DMS153 treated with DMSO at 0.1 percent for 48 hours (cell line): ENCODE data around the gene UBE2F.

Experiments used
- DNase-seq: peaks from one replicate; lab custom pipeline; 2025; ENCODE audit not compliant: unreplicated experiment; lab: John Stamatoyannopoulos, UW

UBE2F gene

DNA sequence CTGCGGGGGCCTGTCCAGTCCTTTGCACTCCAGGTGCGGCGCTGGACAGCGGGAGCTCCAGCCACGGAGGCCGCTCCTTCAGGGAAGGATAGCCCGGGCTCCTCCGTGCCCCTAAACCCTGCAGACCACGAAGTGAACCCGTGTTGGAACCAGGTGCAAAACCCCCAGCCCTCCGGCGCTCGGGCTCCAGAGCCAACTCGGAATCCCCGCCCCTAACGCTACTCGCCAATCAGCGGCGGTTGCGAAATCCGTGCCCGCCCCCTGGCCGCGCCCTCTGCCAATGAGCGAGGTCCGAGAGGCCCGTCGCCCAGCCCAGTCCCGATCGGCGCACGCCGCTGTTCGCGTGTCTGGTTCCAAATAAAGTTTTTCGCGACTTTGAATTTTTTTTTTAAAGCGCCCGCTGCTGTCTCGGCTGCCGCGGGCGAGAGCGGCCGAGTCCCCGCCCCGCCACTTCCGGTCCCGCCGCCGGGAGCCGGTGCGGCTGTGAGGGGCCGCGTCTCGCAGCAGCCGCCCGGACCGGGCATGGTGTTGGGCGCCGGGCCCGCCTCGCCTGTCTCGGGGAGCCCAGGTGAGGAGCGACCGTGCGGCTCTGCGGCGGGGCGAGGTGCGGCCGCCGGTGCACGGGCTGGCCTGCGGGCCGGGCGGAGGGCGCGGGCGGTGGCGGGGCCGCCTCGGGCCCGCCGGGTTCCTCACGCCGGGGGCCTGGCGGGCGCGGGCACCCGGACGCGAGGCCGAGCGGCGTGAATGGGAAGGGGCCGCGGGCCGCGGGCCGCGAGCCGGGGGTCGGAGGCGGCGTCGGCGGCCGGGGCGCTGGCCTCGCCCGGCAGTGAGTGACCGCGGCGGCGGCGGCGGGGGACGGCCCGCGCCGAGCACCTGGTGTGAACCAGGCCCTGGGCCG lies at the start of gene UBE2F:
Gene UBE2F, plus strand, starts transcription at position 450 of the 898 bp plus-strand sequence. CDS start 6,094 bp downstream, outside the sequence.
- DNase-seq = peak; percentile 90

DNA sequence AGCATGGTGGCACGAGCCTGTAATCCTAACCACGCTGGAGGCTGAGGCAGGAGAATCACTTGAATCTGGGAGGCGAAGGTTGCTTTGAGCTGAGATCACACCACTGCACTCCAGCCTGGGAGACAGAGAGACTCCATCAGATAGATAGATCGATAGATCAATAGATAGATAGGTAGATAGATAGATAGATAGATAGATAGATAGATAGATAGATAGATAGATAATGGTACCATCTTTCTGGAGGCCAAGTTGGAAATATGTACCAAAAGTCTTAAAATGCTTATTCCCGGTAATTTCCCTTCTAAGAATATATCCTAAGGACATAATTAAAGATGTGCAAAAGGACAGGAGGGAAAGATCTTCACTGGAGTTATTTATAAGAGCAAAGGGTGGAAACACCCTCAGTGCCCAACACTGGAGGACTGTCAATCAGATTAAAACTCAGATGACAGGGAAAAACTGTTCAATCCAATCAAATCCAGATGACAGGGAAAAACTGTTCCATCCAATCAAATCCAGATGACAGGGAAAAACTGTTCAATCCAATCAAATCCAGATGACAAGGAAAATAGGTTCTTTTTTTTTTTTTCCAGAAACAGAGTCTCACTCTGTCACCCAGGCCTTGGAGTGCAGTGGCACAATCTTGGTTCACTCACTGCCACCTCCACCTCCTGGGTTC lies 49.0 kb upstream of the UBE2F start:
- no peak for DNase-seq

DNA sequence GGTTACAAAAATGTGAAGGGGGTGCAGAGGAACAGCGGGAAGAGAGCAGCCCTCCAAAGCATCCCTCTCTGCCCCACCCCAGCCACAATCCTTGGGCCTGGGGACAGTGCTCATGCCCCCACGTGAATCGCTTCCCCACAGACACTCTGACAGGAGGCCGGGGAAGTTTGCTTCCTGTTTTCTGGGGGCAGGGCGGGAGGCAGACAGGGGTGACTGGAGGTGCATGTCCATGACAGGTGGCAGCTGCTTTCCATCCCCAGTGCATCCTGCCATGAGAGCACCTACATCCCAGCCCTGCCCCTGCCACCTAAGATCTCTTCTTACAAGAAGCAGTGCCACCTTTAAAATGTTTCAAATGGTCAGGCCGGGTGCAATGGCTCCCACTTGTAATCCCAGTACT lies 47.2 kb upstream of the UBE2F start:
- no peak for DNase-seq

DNA sequence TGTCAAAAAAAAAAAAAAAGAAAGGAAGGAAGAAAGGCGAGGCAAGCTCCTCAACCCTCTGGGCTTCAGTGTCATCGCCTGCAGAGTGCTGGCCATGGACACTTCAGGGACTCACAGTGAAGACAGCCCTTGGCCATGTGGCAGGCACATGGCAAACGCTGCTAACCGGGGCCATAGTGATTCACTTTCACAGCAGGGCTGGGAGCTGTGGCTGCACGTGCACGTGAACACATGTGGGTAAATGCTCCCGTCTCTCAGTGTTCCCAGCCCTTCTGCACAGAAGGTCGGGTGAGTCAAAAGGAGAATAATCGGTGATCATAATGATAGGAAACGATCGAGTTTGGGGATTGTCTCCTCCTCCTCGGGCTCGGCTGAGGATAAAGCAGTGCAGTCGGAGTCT lies 46.1 kb upstream of the UBE2F start:
- DNase-seq = no peak

DNA sequence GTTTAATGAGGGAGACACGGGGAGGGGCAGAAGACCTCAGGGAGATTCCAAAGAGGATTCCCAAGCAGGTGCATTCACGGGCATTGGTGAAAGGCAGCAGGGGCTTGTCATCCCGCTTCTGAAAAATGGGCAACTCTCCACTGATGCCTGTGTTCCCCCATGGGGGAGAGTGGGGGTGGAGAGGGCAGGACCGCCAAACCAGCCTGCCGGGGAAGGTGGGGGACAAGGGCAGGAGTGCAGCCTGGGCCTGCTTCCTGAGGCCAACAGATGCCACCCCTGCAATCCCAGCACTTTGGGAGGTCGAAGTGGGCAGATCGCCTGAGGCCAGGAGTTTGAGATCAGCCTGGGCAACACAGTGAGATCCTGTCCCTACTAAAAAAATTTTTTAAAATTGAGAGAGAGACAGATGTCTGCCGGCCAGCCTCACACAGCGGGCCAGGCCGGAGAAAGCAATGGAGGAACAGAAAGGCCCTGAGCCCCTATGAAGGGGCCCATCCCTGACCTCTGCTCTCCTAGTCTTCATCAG lies 44.8 kb upstream of the UBE2F start:
- DNase-seq = no peak

GRCh38 chr2:237922641-237923361 lies 44.0 kb upstream of the UBE2F start:
- DNase-seq = no peak

GRCh38 chr2:237923481-237924163 lies 43.2 kb upstream of the UBE2F start:
- DNase-seq = no peak

DNA sequence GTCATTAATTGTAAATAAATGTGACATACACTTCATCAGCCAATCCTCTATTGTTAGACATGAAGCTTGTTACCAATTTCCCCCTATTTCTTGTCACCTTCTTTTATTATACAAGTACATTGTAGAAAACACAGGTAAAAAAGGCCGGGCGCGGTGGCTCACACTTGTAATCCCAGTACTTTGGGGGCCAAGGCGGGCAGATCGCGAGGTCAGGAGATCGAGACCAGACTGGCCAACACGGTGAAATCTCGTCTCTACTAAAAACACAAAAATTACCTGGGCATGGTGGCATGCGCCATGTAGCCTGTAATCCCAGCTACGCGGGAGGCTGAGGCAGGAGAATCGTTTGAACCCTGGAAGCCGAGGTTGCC lies 42.7 kb upstream of the UBE2F start:
- DNase-seq = no peak

DNA sequence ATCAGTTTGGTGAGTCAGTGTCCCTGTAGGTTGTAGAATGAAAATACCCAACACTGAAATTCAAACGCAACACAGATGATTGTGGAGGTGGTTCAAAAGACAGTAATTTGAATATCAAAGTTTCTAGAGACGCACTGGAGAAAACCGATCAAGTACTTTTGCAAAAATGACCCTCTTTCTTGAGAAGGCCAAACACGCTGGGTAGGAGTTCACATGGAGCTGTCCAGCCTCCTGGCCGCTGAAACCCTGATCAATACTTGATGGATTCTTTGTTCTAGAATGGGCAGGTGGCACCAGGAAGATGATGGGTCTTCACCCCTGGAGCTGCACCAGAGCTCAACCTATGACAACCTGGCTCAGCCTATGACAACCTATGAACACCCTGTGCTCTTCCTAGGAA lies 39.7 kb upstream of the UBE2F start:
- no peak for DNase-seq

DNA sequence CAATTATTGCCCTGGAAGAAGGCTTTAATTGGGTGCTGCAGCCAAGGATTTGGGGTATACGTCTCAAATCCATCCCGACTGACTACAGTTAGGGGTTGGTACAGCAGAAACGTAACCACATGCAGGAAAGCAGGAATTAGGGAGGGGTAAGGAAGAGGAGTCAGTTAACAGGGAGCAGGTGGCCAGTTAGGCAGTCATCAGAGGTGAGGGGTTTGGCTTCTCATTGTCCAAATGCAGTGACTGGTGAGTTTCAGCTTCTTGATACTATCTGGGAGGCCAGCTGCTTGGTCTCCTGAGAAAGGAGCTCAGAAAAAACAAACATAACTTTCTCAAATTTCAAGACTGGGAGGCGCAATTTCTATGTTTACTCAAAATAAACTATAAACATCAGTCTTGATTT lies 38.8 kb upstream of the UBE2F start:
- no peak for DNase-seq

- DNase-seq = no peak
Observed at GRCh38 chr2:237929979-237930378, 36.8 kb upstream of the UBE2F start.

DNA sequence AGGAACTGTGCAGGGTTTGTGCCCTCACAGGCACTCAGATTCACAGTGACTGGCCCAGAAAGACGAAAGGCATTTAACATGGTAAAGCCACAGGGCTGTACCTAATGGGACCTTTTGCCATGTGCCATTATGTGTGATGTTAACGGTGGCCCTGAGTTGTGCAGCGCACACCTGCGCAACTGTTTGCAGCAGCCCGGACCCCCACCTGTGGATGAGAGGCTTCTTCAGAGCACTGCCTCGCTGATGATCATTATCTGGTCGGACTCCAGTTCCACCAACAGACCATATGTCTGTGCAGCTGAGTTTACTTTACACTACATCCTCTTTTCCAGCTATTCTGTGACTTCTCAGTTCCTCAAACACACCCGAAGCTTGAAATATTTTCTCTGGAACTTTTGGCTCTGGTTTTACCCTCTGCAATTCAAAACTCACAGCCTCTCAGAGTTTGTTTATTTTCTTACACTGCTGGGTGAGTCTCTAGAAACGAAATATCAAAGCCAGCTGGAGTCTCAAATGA lies 35.6 kb upstream of the UBE2F start:
- no peak for DNase-seq

DNA sequence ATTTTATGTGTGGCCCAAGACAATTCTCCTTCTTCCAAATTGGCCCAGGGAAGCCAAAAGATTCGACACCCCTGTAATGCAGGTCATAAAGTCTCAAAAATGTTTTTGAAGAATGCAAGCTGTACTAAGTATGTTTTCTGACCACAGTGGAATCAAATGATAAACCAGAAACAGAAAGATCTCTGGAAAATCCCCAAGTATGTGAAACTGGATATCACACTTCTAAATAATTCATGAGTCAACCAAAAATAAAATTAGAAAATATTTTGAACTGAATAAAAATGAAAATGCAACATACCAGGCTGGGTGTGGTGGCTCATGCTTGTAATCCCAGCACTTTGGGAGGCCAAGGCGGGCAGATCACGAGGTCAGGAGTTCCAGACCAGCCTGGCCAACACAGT lies 34.1 kb upstream of the UBE2F start:
- DNase-seq = no peak

DNA sequence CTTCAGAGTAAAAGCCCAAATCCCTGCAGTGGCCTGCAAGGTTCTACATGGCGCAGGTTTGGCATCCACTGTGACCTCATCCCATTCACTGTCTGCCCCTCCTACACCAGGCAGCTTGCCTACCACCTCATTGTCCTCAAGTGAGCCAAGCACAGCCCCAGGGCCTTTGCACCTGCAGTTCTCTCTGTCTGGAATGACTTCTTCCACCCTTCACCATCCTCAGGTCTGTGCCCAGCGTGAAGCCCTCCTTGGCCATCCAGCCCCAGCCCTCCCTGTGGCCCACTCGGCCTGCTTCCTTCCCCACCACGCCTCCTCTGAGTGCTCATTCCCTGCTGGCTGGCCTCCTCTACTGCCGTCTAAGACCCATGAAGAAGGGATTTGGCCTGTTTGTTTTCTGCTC lies 32.6 kb upstream of the UBE2F start:
- DNase-seq = no peak

DNA sequence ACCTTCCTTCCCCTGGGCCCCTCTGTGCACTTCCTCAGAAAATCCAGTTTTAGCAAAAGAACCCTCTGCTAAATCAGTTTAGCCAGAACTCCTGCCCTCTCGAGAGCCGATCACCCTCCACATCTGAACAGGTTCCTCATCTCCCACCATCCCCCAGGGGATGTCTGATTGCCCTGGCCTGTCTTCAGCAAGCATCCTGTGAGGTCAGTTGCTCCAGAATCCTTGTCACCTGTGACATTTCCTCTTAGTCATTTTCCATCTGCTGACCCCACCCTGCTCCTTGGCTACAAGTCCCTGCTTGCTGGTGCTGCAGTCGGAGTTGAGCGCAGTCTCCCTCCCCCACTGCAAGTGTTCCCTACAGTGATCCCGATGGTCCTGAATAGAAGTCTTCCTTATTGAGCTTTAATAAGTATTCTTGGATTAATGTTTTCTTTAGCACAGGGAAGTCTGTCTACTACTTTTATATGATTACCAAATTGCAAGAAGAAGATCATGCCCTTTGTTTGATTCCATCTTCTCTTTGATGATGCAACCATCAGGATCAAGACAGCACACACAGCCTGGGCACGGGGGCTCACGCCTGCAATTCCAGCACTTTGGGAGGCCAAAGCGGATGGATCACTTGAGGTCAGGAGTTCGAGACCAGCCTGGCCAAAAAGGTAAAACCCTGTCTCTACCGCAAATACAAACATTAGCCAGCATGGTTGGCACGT lies 30.9 kb upstream of the UBE2F start:
- no peak for DNase-seq

DNA sequence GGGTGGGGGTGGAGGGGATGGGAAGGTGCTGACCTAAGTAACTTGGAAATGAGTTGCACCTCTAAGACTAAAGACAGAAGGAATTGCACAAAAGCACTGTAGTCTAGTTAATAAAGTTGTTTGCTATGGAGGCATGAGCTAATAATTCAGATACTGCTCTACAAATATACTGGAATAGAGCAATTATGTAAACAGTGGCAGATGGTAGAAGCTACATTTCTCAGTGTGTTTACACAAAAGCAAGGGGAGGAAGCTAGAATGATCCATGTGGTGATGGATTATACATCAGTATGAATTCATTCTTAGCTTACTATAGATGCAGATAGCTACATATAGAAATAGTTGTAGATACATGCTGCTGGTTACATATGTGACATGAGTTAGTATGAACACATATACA lies 27.6 kb upstream of the UBE2F start:
- DNase-seq = peak; percentile 37

DNA sequence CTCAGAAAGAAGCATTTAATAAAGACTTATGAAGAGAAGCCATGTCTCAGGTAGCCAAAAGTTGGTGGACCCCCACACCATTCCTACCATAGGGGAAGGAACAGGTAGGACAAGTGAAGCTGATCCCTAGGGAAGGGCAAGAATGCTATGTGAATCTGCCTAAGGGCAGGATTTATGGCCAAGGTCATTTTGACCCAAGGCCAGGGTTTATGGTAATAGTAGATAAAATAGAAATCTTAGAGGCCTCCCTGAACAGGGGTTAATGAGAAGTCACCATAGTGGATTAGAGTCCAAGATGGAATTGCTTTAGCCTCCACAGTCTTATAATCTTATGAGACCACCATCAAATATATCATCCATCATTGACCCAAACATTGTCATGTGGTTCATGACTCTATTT lies 26.0 kb upstream of the UBE2F start:
- no peak for DNase-seq

DNA sequence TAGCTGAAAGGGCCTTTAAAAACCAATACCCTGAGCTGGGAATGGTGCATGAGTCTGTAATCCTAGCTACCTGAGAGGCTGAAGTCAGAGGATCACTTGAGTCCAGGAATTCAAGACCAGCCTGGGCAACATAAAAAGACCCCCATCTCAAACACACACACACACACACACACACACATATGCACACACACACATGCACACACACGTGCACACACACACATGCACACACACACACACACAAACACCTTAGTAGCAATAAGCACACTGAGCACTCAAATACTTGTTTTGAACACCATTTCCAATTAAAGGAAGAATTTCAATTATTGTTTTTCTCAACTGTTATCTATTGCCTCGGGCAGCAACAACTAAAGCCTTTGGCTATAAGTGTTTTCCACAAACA lies 25.6 kb upstream of the UBE2F start:
- DNase-seq = no peak

GRCh38 chr2:237942513-237942899 lies 24.3 kb upstream of the UBE2F start:
- DNase-seq = no peak

DNA sequence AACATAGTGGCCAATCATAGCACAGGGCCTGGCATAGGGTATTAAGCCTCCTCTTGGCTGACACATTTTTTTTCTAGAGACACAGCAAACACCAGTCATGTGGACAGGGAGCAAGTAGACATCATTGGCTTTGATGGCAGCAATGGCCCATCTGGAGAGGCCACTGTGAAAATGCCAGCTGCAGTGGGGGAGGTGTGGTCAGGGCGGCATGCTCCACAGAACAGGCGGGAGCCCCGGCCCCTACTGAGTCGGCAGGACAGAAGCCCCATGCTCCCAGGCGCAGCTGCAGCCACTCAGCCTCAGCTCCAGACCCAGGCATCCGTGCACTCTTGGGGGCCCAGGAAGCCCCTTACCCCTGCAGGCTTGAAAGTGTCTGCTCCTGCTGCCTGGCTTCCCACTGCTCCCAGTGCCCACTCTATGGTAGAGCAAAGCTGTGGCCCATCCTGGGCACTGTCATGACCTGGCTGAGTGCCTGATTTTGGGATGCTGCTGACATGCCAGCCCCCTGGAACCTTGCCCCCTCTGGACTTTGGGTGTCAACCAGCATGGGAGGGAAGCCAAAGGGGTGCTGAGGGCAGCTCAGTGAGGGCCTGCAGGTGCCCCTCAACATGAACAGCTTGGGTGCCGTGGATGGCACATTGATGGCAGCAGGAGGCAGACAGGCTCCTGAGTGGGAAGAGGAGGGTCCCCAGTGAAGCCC lies 23.3 kb upstream of the UBE2F start:
- DNase-seq = no peak
